WTC11 (cell line): ENCODE measurements around the gene DHRS1. TPM values are rescaled to one million over a fixed set of nuclear protein-coding genes. Genes with fewer than 3 reads are reported as not detected.

Source experiments
- ATAC-seq: fragments of 200-7000 bp; cut with Tn5 transposase; 2 replicates; pipeline ENCODE4 v1.10.0; 2021; ENCODE audit warnings: mild to moderate bottlenecking, moderate library complexity
- CTCF ChIA-PET: fragments of 300-600 bp; sonication (Branson Sonifier 250); formaldehyde crosslinking; loops from one replicate; lab custom pipeline; 2021; ENCODE audit warnings: antibody characterized with exemption; lab: Charles Lee
- POLR2A ChIA-PET: fragments of 350-600 bp; sonication (Branson Sonifier 250); formaldehyde crosslinking; loops from one replicate; lab custom pipeline; 2021; ENCODE audit warnings: antibody characterized with exemption; lab: Charles Lee
- DNase-seq: peaks from one replicate; pipeline ENCODE4 v3.0.0; 2021; ENCODE audit warnings: low spot score
- H3K27ac Mint-ChIP-seq: 2 replicates; pipeline ENCODE4 v1.8.0; 2021; ENCODE audit warnings: mixed read lengths
- H3K27me3 Mint-ChIP-seq: 2 replicates; pipeline ENCODE4 v1.8.0; 2021; ENCODE audit warnings: low read depth, mild to moderate bottlenecking, moderate library complexity, mixed read lengths
- H3K36me3 Mint-ChIP-seq: 2 replicates; pipeline ENCODE4 v1.8.0; 2021; ENCODE audit warnings: mixed read lengths
- H3K4me1 Mint-ChIP-seq: 2 replicates; pipeline ENCODE4 v1.8.0; 2022; ENCODE audit warnings: mixed read lengths
- H3K4me3 Mint-ChIP-seq: 2 replicates; pipeline ENCODE4 v1.8.0; 2021; ENCODE audit warnings: mild to moderate bottlenecking, moderate library complexity, mixed read lengths
- H3K9me3 Mint-ChIP-seq: 2 replicates; pipeline ENCODE4 v1.8.0; 2021; ENCODE audit warnings: mixed read lengths
- ATF2 ChIP-seq: sonication (generic); formaldehyde crosslinking; IDR thresholded peaks from 2 replicates; pipeline ENCODE4 v1.8.1; 2022; ENCODE audit warnings: low read depth, missing genetic modification reagents, borderline replicate concordance
- ATF6 ChIP-seq: sonication (generic); formaldehyde crosslinking; IDR thresholded peaks from 2 replicates; pipeline ENCODE4 v1.8.1; 2023; ENCODE audit warnings: mild to moderate bottlenecking, missing genetic modification reagents
- CREM ChIP-seq: sonication (generic); formaldehyde crosslinking; IDR thresholded peaks from 2 replicates; pipeline ENCODE4 v1.8.1; 2022; ENCODE audit warnings: mild to moderate bottlenecking, missing genetic modification reagents, moderate library complexity
- E2F1 ChIP-seq: sonication (generic); formaldehyde crosslinking; IDR thresholded peaks from 2 replicates; pipeline ENCODE4 v1.8.0; 2022; ENCODE audit warnings: mild to moderate bottlenecking, missing genetic modification reagents
- E2F4 ChIP-seq: sonication (generic); formaldehyde crosslinking; IDR thresholded peaks from 2 replicates; pipeline ENCODE4 v1.8.1; 2022; ENCODE audit warnings: low read depth, mild to moderate bottlenecking, moderate library complexity, missing genetic modification reagents, borderline replicate concordance
- FOXJ3 ChIP-seq: sonication (generic); formaldehyde crosslinking; IDR thresholded peaks from 2 replicates; pipeline ENCODE4 v1.9.0; 2021; ENCODE audit warnings: missing genetic modification reagents, mild to moderate bottlenecking, borderline replicate concordance
- FOXP1 ChIP-seq: sonication (generic); formaldehyde crosslinking; IDR thresholded peaks from 2 replicates; pipeline ENCODE4 v1.8.0; 2022; ENCODE audit warnings: missing genetic modification reagents, mild to moderate bottlenecking, moderate library complexity, borderline replicate concordance
- FOXP4 ChIP-seq: sonication (generic); formaldehyde crosslinking; IDR thresholded peaks from 2 replicates; pipeline ENCODE4 v1.8.0; 2022; ENCODE audit warnings: mild to moderate bottlenecking, missing genetic modification reagents
- GABPB1 ChIP-seq: sonication (generic); formaldehyde crosslinking; IDR thresholded peaks from 2 replicates; pipeline ENCODE4 v1.8.1; 2023; ENCODE audit warnings: mild to moderate bottlenecking, missing genetic modification reagents
- GRHL2 ChIP-seq: fragments of 250-450 bp; sonication (Bioruptor Pico); IDR thresholded peaks from 2 replicates; pipeline ENCODE4 v1.8.0; 2022; ENCODE audit warnings: mild to moderate bottlenecking, moderate library complexity; ENCODE audit not compliant: insufficient replicate concordance, severe bottlenecking
- JUN ChIP-seq: sonication (generic); formaldehyde crosslinking; IDR thresholded peaks from 2 replicates; pipeline ENCODE4 v1.8.0; 2023; ENCODE audit warnings: mild to moderate bottlenecking, missing genetic modification reagents
- MXD4 ChIP-seq: fragments of 250-450 bp; sonication (Bioruptor Pico); IDR thresholded peaks from 2 replicates; pipeline ENCODE4 v1.8.0; 2021; ENCODE audit warnings: mild to moderate bottlenecking, moderate library complexity, borderline replicate concordance
- NFATC4 ChIP-seq: fragments of 250-450 bp; sonication (Bioruptor Pico); IDR thresholded peaks from 2 replicates; pipeline ENCODE4 v1.9.0; 2021; ENCODE audit warnings: mild to moderate bottlenecking
- NFYB ChIP-seq: sonication (generic); formaldehyde crosslinking; conservative IDR thresholded peaks from 2 replicates; pipeline ENCODE4 v1.8.0; 2022; ENCODE audit warnings: low read depth, missing genetic modification reagents
- STAT6 ChIP-seq: sonication (generic); formaldehyde crosslinking; conservative IDR thresholded peaks from 2 replicates; pipeline ENCODE4 v1.8.1; 2023; ENCODE audit warnings: mild to moderate bottlenecking, low read depth, missing genetic modification reagents, moderate library complexity
- TCF7 ChIP-seq: sonication (generic); formaldehyde crosslinking; IDR thresholded peaks from 2 replicates; pipeline ENCODE4 v1.8.0; 2022; ENCODE audit warnings: mild to moderate bottlenecking, low read depth, missing genetic modification reagents, moderate library complexity
- TP53 ChIP-seq: sonication (generic); formaldehyde crosslinking; IDR thresholded peaks from 2 replicates; pipeline ENCODE4 v1.8.1; 2023; ENCODE audit warnings: mild to moderate bottlenecking, missing genetic modification reagents
- USF1 ChIP-seq: sonication (generic); formaldehyde crosslinking; IDR thresholded peaks from 2 replicates; pipeline ENCODE4 v1.8.0; 2022; ENCODE audit warnings: mild to moderate bottlenecking, missing genetic modification reagents
- ZBTB21 ChIP-seq: sonication (generic); formaldehyde crosslinking; IDR thresholded peaks from 2 replicates; pipeline ENCODE4 v1.8.1; 2023; ENCODE audit warnings: mild to moderate bottlenecking, missing genetic modification reagents, borderline replicate concordance
- ZMAT4 ChIP-seq: fragments of 250-450 bp; sonication (Bioruptor Pico); IDR thresholded peaks from 2 replicates; pipeline ENCODE4 v1.9.0; 2021; ENCODE audit warnings: mild to moderate bottlenecking
- ZNF138 ChIP-seq: sonication (generic); formaldehyde crosslinking; conservative IDR thresholded peaks from 2 replicates; pipeline ENCODE4 v1.8.1; 2022; ENCODE audit warnings: mild to moderate bottlenecking, moderate library complexity, missing genetic modification reagents
- ZNF512 ChIP-seq: sonication (generic); formaldehyde crosslinking; IDR thresholded peaks from 2 replicates; pipeline ENCODE4 v1.8.1; 2022; ENCODE audit warnings: missing genetic modification reagents, borderline replicate concordance
- total RNA-seq: library from RNA; stranded (reverse); gene quantifications from 3 replicates; pipeline ENCODE4 v1.2.3, GENCODE V29; 2021

The DHRS1 gene
- total RNA-seq, 1 experiment from 2014 or later, result 13.9 TPM

- TF ChIP-seq STAT6, result no peak
- no peak for TF ChIP-seq E2F4 (CRISPR knock-in tag)
- TF ChIP-seq CREM (CRISPR knock-in tag), result no peak
- no peak for TF ChIP-seq ZBTB21 (CRISPR knock-in tag)
- TF ChIP-seq E2F1, result no peak
- no peak for TF ChIP-seq MXD4 (CRISPR knock-in tag)
- no peak for TF ChIP-seq GABPB1 (CRISPR knock-in tag)
Measured at GRCh38 chr14:24329736-24330135, 30.2 kb upstream of the DHRS1 start (continued).

- Mint-ChIP-seq H3K9me3 (no peaks in the 10 kb centered on the region), H3K27me3 (peaks cover 82% of the 10 kb centered on the region), H3K27ac (no peak overlapping the region), H3K4me3 (no peak overlapping the region), H3K4me1 (peaks cover 13% of the 10 kb centered on the region), H3K36me3 (no peaks in the 10 kb centered on the region)
- DNase-seq, result no peak
- no peak for TF ChIP-seq ATF2 (CRISPR knock-in tag)
- no peak for TF ChIP-seq ZNF138 (CRISPR knock-in tag)
- no peak for TF ChIP-seq FOXP1 (CRISPR knock-in tag)
- TF ChIP-seq ATF6 (CRISPR knock-in tag), result no peak
- TF ChIP-seq CREM (CRISPR knock-in tag), result no peak
- no peak for TF ChIP-seq USF1
- TF ChIP-seq FOXP4 (CRISPR knock-in tag), result no peak
- no peak for TF ChIP-seq NFYB (CRISPR knock-in tag)
- no peak for TF ChIP-seq ZNF512 (CRISPR knock-in tag)
- no peak for TF ChIP-seq TP53 (CRISPR knock-in tag)
- TF ChIP-seq FOXJ3 (CRISPR knock-in tag), result no peak
- TF ChIP-seq JUN (CRISPR knock-in tag), result no peak
- no peak for TF ChIP-seq ZMAT4 (CRISPR knock-in tag)
- TF ChIP-seq NFATC4 (CRISPR knock-in tag), result no peak
- TF ChIP-seq TCF7 (CRISPR knock-in tag), result no peak
- no peak for TF ChIP-seq GRHL2 (CRISPR knock-in tag)
- CTCF ChIA-PET, result interaction anchor here (0.6 to 17.1 kb wide), 8 partner anchors 11 to 113 kb away, joined by 3 to 518 read pairs (median 4); partner anchors contain the start of genes CBLN3, KHNYN, LTB4R2 and RIPK3
- no peak for ATAC-seq
- POLR2A ChIA-PET, result no interaction called here
Measured at GRCh38 chr14:24329073-24329663, 29.6 kb upstream of the DHRS1 start.
